GM12878 (cell line): ENCODE measurements around the gene RFFL. TPM values are rescaled to one million over a fixed set of nuclear protein-coding genes. Genes with fewer than 3 reads are reported as not detected.

Experiments used
- ATF7 ChIP-seq: fragments of 450-650 bp; IDR thresholded peaks from 2 replicates; pipeline ENCODE4 v1.6.1; 2016; ENCODE audit warnings: low read depth, mild to moderate bottlenecking
- FOXM1 ChIP-seq: IDR thresholded peaks from 2 replicates; pipeline ENCODE4 v1.6.1; 2012; ENCODE audit warnings: low read depth, mild to moderate bottlenecking, inconsistent platforms, low read length, moderate library complexity
- GATAD2B ChIP-seq: fragments of 450-650 bp; conservative IDR thresholded peaks from 2 replicates; pipeline ENCODE4 v1.6.1; 2017; ENCODE audit warnings: low read depth, mild to moderate bottlenecking, moderate library complexity
- IRF4 ChIP-seq: IDR thresholded peaks from 2 replicates; pipeline ENCODE4 v1.6.1; 2011; ENCODE audit warnings: low read depth, low read length
- KLF5 ChIP-seq: fragments of 450-650 bp; IDR thresholded peaks from 2 replicates; pipeline ENCODE4 v1.6.1; 2014; ENCODE audit warnings: mild to moderate bottlenecking; ENCODE audit not compliant: partially characterized antibody
- MTA2 ChIP-seq: fragments of 450-650 bp; IDR thresholded peaks from 2 replicates; pipeline ENCODE4 v1.6.1; 2016; ENCODE audit warnings: low read depth, mild to moderate bottlenecking, moderate library complexity
- NBN ChIP-seq: fragments of 450-650 bp; IDR thresholded peaks from 2 replicates; pipeline ENCODE4 v1.6.1; 2016
- NR2C1 ChIP-seq: fragments of 450-650 bp; IDR thresholded peaks from 2 replicates; pipeline ENCODE4 v1.6.1; 2017; ENCODE audit warnings: antibody characterized with exemption, mild to moderate bottlenecking, moderate library complexity
- POLR2A ChIP-seq: IDR thresholded peaks from 2 replicates; pipeline ENCODE4 v1.6.1; 2011; ENCODE audit warnings: low read depth, mild to moderate bottlenecking, low read length
- RELA ChIP-seq: fragments of 450-650 bp; IDR thresholded peaks from 2 replicates; pipeline ENCODE4 v1.8.0; 2014; ENCODE audit warnings: borderline replicate concordance; ENCODE audit not compliant: partially characterized antibody
- SIX5 ChIP-seq: IDR thresholded peaks from 2 replicates; pipeline ENCODE4 v1.6.1; 2011; ENCODE audit warnings: mild to moderate bottlenecking, low read depth, low read length, moderate library complexity; ENCODE audit not compliant: severe bottlenecking
- SREBF1 ChIP-seq: IDR thresholded peaks from 2 replicates; pipeline ENCODE4 v1.6.1; 2012; ENCODE audit warnings: mild to moderate bottlenecking, low read length
- TARDBP ChIP-seq: IDR thresholded peaks from 2 replicates; pipeline ENCODE4 v1.6.1; 2016; ENCODE audit warnings: borderline replicate concordance
- YBX1 ChIP-seq: fragments of 450-650 bp; IDR thresholded peaks from 2 replicates; pipeline ENCODE4 v1.6.1; 2016; ENCODE audit warnings: antibody characterized with exemption
- YY1 ChIP-seq: IDR thresholded peaks from 2 replicates; pipeline ENCODE4 v1.6.1; 2011; ENCODE audit warnings: low read depth, mild to moderate bottlenecking, low read length
- ZNF384 ChIP-seq: IDR thresholded peaks from 2 replicates; pipeline ENCODE4 v1.6.1; 2012; ENCODE audit warnings: low read depth, mild to moderate bottlenecking, low read length, improper control_type of control experiment, borderline replicate concordance
- polyA plus RNA-seq, 11 experiments: library from polyadenylated mRNA; depleted of rRNA in 4 of 11; unstranded in 6 of 11; stranded (reverse) in 5 of 11; fragments of >200 nt; fragmentation: Nextera tagmentation in 4 of 11; fragmentation: Illumina TruSeq in 1 of 11; extraction: Ambion mirVana in 4 of 11; extraction: Trizol in 1 of 11; gene quantifications; 1 replicate in 1 of 11; 2 replicates in 10 of 11; pipeline versions ENCODE4 v1.2.1 to v1.2.3, GENCODE V29; 2011 to 2016; ENCODE audit warnings: inconsistent platforms in 2 of 11, missing spikeins in 2 of 11, low read depth in 1 of 11
- total RNA-seq, 4 experiments: library from RNA; depleted of rRNA in 3 of 4; stranded (reverse); fragments of >200 nt in 3 of 4; fragmentation: Illumina TruSeq in 1 of 4; extraction: Trizol in 1 of 4; gene quantifications; 2 replicates each; pipeline versions ENCODE4 v1.2.1 to v1.2.3, GENCODE V29; 2013 to 2021
- TF ChIP-seq, protein P1 (sequence below): fragments of 450-650 bp; IDR thresholded peaks from 2 replicates; pipeline ENCODE4 v1.6.1; 2016; ENCODE audit warnings: mild to moderate bottlenecking, moderate library complexity, borderline replicate concordance
- TF ChIP-seq, protein P2 (sequence below): fragments of 450-650 bp; IDR thresholded peaks from 2 replicates; pipeline ENCODE4 v1.6.1; 2017; ENCODE audit warnings: low read depth, mild to moderate bottlenecking, moderate library complexity
- TF ChIP-seq, protein P3 (sequence below): fragments of 450-650 bp; IDR thresholded peaks from 2 replicates; pipeline ENCODE4 v1.6.1; 2017; ENCODE audit warnings: mild to moderate bottlenecking, moderate library complexity
- TF ChIP-seq, protein P4 (sequence below): fragments of 450-650 bp; IDR thresholded peaks from 2 replicates; pipeline ENCODE4 v1.6.1; 2016; ENCODE audit warnings: mild to moderate bottlenecking

Gene RFFL
- total and polyA plus RNA-seq, 10 of the 15 experiments (the other 5 are each of a cell fraction or from before 2014, with no cell fraction given) = 4.7 to 56.1 (median 26.9) TPM

DNA sequence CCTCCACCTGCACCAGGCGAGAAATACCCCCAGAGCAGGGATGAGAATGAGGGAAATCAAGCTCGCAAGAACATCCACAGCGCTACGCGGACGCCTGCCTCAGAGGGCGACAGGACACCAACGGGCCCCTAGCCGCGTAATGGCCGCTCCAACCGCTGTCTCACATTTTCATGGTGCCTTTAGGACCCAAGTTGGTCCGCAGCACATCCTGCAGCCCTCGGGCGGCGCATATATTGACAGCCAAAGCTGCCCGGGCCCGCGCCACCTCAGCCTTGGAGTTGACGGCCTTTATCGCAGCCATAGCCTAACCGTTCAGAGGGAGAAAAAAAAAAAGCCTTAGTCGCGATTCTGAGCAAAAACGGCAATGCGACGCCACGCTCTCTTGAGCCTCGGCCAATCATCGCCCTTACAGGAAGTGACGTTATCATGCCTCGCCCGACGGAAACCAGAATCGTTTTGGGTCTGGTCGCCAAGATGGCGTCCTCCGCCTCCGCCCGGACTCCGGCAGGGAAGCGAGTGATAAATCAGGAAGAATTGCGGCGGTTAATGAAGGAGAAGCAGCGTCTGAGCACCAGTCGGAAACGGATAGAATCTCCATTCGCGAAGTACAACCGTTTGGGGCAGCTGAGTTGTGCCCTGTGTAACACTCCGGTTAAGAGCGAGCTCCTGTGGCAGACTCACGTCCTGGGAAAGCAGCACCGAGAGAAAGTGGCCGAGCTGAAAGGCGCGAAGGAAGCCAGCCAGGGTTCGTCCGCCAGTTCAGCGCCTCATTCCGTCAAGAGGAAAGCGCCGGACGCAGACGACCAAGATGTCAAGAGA, 102.2 kb downstream of the RFFL start, which contains the start of the genes CCT6B and ZNF830 (continued):
- peak; percentile 68 for TF ChIP-seq IRF4
- TF ChIP-seq ZNF384 = peak; percentile 91
- no peak for TF ChIP-seq YBX1
- peak; percentile 51 for TF ChIP-seq SIX5
- peak; percentile 96 for TF ChIP-seq YY1
- TF ChIP-seq NR2C1 = no peak
- no peak for TF ChIP-seq TARDBP
- TF ChIP-seq, protein P1, sequence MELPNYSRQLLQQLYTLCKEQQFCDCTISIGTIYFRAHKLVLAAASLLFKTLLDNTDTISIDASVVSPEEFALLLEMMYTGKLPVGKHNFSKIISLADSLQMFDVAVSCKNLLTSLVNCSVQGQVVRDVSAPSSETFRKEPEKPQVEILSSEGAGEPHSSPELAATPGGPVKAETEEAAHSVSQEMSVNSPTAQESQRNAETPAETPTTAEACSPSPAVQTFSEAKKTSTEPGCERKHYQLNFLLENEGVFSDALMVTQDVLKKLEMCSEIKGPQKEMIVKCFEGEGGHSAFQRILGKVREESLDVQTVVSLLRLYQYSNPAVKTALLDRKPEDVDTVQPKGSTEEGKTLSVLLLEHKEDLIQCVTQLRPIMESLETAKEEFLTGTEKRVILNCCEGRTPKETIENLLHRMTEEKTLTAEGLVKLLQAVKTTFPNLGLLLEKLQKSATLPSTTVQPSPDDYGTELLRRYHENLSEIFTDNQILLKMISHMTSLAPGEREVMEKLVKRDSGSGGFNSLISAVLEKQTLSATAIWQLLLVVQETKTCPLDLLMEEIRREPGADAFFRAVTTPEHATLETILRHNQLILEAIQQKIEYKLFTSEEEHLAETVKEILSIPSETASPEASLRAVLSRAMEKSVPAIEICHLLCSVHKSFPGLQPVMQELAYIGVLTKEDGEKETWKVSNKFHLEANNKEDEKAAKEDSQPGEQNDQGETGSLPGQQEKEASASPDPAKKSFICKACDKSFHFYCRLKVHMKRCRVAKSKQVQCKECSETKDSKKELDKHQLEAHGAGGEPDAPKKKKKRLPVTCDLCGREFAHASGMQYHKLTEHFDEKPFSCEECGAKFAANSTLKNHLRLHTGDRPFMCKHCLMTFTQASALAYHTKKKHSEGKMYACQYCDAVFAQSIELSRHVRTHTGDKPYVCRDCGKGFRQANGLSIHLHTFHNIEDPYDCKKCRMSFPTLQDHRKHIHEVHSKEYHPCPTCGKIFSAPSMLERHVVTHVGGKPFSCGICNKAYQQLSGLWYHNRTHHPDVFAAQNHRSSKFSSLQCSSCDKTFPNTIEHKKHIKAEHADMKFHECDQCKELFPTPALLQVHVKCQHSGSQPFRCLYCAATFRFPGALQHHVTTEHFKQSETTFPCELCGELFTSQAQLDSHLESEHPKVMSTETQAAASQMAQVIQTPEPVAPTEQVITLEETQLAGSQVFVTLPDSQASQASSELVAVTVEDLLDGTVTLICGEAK = peak; percentile 94
- TF ChIP-seq POLR2A = peak; percentile 98
- peak; percentile 85 for TF ChIP-seq ATF7
- peak; percentile 91 for TF ChIP-seq NBN
- TF ChIP-seq MTA2 = no peak
- no peak for TF ChIP-seq FOXM1
- TF ChIP-seq RELA = peak; percentile 60
- peak; percentile 25; the same call in 1 of the 2 replicates for TF ChIP-seq GATAD2B
- TF ChIP-seq, protein P2, sequence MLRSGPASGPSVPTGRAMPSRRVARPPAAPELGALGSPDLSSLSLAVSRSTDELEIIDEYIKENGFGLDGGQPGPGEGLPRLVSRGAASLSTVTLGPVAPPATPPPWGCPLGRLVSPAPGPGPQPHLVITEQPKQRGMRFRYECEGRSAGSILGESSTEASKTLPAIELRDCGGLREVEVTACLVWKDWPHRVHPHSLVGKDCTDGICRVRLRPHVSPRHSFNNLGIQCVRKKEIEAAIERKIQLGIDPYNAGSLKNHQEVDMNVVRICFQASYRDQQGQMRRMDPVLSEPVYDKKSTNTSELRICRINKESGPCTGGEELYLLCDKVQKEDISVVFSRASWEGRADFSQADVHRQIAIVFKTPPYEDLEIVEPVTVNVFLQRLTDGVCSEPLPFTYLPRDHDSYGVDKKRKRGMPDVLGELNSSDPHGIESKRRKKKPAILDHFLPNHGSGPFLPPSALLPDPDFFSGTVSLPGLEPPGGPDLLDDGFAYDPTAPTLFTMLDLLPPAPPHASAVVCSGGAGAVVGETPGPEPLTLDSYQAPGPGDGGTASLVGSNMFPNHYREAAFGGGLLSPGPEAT = peak; percentile 100
- no peak for TF ChIP-seq KLF5
- no peak for TF ChIP-seq SREBF1
- TF ChIP-seq, protein P3, sequence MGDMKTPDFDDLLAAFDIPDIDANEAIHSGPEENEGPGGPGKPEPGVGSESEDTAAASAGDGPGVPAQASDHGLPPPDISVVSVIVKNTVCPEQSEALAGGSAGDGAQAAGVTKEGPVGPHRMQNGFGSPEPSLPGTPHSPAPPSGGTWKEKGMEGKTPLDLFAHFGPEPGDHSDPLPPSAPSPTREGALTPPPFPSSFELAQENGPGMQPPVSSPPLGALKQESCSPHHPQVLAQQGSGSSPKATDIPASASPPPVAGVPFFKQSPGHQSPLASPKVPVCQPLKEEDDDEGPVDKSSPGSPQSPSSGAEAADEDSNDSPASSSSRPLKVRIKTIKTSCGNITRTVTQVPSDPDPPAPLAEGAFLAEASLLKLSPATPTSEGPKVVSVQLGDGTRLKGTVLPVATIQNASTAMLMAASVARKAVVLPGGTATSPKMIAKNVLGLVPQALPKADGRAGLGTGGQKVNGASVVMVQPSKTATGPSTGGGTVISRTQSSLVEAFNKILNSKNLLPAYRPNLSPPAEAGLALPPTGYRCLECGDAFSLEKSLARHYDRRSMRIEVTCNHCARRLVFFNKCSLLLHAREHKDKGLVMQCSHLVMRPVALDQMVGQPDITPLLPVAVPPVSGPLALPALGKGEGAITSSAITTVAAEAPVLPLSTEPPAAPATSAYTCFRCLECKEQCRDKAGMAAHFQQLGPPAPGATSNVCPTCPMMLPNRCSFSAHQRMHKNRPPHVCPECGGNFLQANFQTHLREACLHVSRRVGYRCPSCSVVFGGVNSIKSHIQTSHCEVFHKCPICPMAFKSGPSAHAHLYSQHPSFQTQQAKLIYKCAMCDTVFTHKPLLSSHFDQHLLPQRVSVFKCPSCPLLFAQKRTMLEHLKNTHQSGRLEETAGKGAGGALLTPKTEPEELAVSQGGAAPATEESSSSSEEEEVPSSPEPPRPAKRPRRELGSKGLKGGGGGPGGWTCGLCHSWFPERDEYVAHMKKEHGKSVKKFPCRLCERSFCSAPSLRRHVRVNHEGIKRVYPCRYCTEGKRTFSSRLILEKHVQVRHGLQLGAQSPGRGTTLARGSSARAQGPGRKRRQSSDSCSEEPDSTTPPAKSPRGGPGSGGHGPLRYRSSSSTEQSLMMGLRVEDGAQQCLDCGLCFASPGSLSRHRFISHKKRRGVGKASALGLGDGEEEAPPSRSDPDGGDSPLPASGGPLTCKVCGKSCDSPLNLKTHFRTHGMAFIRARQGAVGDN = peak; percentile 47; the same call in 1 of the 2 replicates
- TF ChIP-seq, protein P4, sequence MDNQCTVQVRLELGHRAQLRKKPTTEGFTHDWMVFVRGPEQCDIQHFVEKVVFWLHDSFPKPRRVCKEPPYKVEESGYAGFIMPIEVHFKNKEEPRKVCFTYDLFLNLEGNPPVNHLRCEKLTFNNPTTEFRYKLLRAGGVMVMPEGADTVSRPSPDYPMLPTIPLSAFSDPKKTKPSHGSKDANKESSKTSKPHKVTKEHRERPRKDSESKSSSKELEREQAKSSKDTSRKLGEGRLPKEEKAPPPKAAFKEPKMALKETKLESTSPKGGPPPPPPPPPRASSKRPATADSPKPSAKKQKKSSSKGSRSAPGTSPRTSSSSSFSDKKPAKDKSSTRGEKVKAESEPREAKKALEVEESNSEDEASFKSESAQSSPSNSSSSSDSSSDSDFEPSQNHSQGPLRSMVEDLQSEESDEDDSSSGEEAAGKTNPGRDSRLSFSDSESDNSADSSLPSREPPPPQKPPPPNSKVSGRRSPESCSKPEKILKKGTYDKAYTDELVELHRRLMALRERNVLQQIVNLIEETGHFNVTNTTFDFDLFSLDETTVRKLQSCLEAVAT = peak; percentile 93
